Peyer's patch (tissue), 4 donors: ENCODE results near the gene CARM1. TPM values are rescaled to one million over a fixed set of nuclear protein-coding genes. Genes with fewer than 3 reads are reported as not detected.

Source experiments
- DNase-seq, 3 donors: peaks; one replicate each; pipeline ENCODE4 v3.0.0-alpha.2; 2017 to 2019
- H3K27ac ChIP-seq, 4 donors: fragments of 200-600 bp; sonication (generic); one replicate each; pipeline ENCODE4 v1.5.1; 2016 to 2019
- H3K27me3 ChIP-seq, 2 donors: fragments of 200-600 bp; sonication (generic); one replicate each; pipeline ENCODE4 v1.5.1; 2019
- H3K36me3 ChIP-seq, 3 donors: fragments of 200-600 bp; sonication (generic); one replicate each; pipeline ENCODE4 v1.5.1; 2016 to 2019
- H3K4me1 ChIP-seq, 4 donors: fragments of 200-600 bp; sonication (generic); one replicate each; pipeline ENCODE4 v1.5.1; 2016 to 2019
- H3K4me3 ChIP-seq, 4 donors: fragments of 200-600 bp; sonication (generic); 1 replicate in 3 of 4; 2 replicates in 1 of 4; pipeline ENCODE4 v1.5.1; 2016 to 2019; ENCODE audit warnings: mild to moderate bottlenecking in 1 of 4
- H3K9me3 ChIP-seq, 4 donors: fragments of 200-600 bp; sonication (generic); one replicate each; pipeline ENCODE4 v1.5.1; 2016 to 2019; ENCODE audit warnings: mild to moderate bottlenecking in 1 of 4
- CTCF ChIP-seq, 6 experiments: fragments of 450-650 bp in 4 of 6; fragments of 200-600 bp in 2 of 6; sonication (generic) in 1 of 6; IDR thresholded peaks; one replicate each; pipeline ENCODE4 v1.5.1; 2017 to 2019; ENCODE audit warnings: antibody characterized with exemption in 6 of 6, mild to moderate bottlenecking in 3 of 6, moderate library complexity in 1 of 6
- POLR2A ChIP-seq, 2 donors: fragments of 450-650 bp; IDR thresholded peaks; one replicate each; pipeline ENCODE4 v1.5.1; 2017; ENCODE audit warnings: antibody characterized with exemption in 2 of 2, mild to moderate bottlenecking in 2 of 2, moderate library complexity in 2 of 2
- small RNA-seq, 2 donors: library from RNA; depleted of rRNA; stranded (forward); fragments of <200 nt; gene quantifications; one replicate each; pipeline ENCODE3, GENCODE V24; 2016
- total RNA-seq, 4 donors: library from RNA; depleted of rRNA; stranded (reverse); fragments of >200 nt; gene quantifications; one replicate each; pipeline ENCODE4 v1.1.0, GENCODE V29; 2016

CARM1 gene
- total RNA-seq, 4 donors from 2014 or later = 23.8 to 40.6 (median 29.7) TPM

- DNase-seq = no peak
- Histone ChIP-seq H3K9me3 (no peaks in the 10 kb centered on the region), H3K27me3 (no peaks in the 10 kb centered on the region), H3K4me1 (peaks cover 0 to 32% (median 14%) of the 10 kb centered on the region in 4 donors), H3K36me3 (no peaks in the 10 kb centered on the region), H3K4me3 (no peak overlapping the region), H3K27ac (no peak overlapping the region)
- no peak for TF ChIP-seq CTCF (IDR thresholded peaks at IDR 0.05)
- no peak for TF ChIP-seq POLR2A (IDR thresholded peaks at IDR 0.05)
Measured at GRCh38 chr19:10965398-10965797, 94.0 kb downstream of the CARM1 start.

- Histone ChIP-seq H3K27ac (no peak overlapping the region), H3K4me1 (peaks cover 0 to 31% (median 13%) of the 10 kb centered on the region in 4 donors), H3K27me3 (no peaks in the 10 kb centered on the region), H3K36me3 (no peaks in the 10 kb centered on the region), H3K9me3 (no peaks in the 10 kb centered on the region), H3K4me3 (no peak overlapping the region)
- DNase-seq = no peak
- TF ChIP-seq CTCF (IDR thresholded peaks at IDR 0.05) = no peak
- TF ChIP-seq POLR2A (IDR thresholded peaks at IDR 0.05) = no peak
Measured at GRCh38 chr19:10966809-10967208, 95.5 kb downstream of the CARM1 start.

GRCh38 chr19:10968527-10969135 is 97.3 kb downstream of the CARM1 start:
- Histone ChIP-seq H3K27ac (peak overlapping the region in 2 of 4 donors; percentile 38 to 50), H3K36me3 (no peaks in the 10 kb centered on the region), H3K4me1 (peaks cover 0 to 15% (median 2%) of the 10 kb centered on the region in 4 donors), H3K4me3 (no peak overlapping the region), H3K27me3 (no peaks in the 10 kb centered on the region), H3K9me3 (no peaks in the 10 kb centered on the region)
- peak in 4 of 6 experiments; percentile 5 to 45 (median 32) for TF ChIP-seq CTCF (IDR thresholded peaks at IDR 0.05)
- TF ChIP-seq POLR2A (IDR thresholded peaks at IDR 0.05) = no peak
- peak in 2 of 3 donors; percentile 34 to 53 for DNase-seq

- Histone ChIP-seq H3K9me3 (no peaks in the 10 kb centered on the region), H3K36me3 (no peaks in the 10 kb centered on the region), H3K27me3 (no peaks in the 10 kb centered on the region), H3K4me3 (no peak overlapping the region), H3K4me1 (peaks cover 0 to 23% (median 2%) of the 10 kb centered on the region in 4 donors), H3K27ac (no peak overlapping the region)
- TF ChIP-seq CTCF (IDR thresholded peaks at IDR 0.05) (no peak), POLR2A (IDR thresholded peaks at IDR 0.05) (no peak)
- DNase-seq = no peak
Measured at GRCh38 chr19:10971107-10971726, 99.9 kb downstream of the CARM1 start.

Small RNAs within 50 kb of the gene (small RNA-seq; reads per million reads assigned to genes)
- 0.32 to 0.70 reads per million in 2 donors for gene MIR6793

Other genes starting within 250 kb of the CARM1 start
- 10 to 100 TPM; 24.2 to 81.7 (median 57.6) TPM for gene SLC44A2, start 246.0 kb upstream of the CARM1 start, total RNA-seq
- gene ILF3, start 217.2 kb upstream of the CARM1 start, total RNA-seq = 100 to 1,000 TPM in 3 of 4 donors, 10 to 100 TPM in 1; 73.4 to 227 (median 139) TPM
- 10 to 100 TPM; 25.9 to 85.0 (median 38.3) TPM for gene QTRT1, start 170.1 kb upstream of the CARM1 start, total RNA-seq
- 100 to 1,000 TPM; 353 to 827 (median 464) TPM for gene DNM2, start 153.5 kb upstream of the CARM1 start, total RNA-seq
- gene TMED1, start 35.3 kb upstream of the CARM1 start, total RNA-seq = 10 to 100 TPM; 11.6 to 18.4 (median 16.0) TPM
- 10 to 100 TPM in 1 of 4 donors, not detected in 3; 20.6 TPM for gene C19orf38, start 23.1 kb upstream of the CARM1 start, total RNA-seq
- gene YIPF2, start 57.1 kb downstream of the CARM1 start, total RNA-seq = 10 to 100 TPM; 30.5 to 60.1 (median 49.3) TPM
- 10 to 100 TPM; 28.0 to 39.5 (median 34.1) TPM for gene TIMM29, start 57.3 kb downstream of the CARM1 start, total RNA-seq
- gene SMARCA4, start 89.5 kb downstream of the CARM1 start, total RNA-seq = 100 to 1,000 TPM in 2 of 4 donors, 10 to 100 TPM in 2; 68.3 to 208 (median 114) TPM
- gene LDLR, start 217.9 kb downstream of the CARM1 start, total RNA-seq = 100 to 1,000 TPM in 3 of 4 donors, 10 to 100 TPM in 1; 75.7 to 209 (median 156) TPM